ENCODE measurements around the gene SH2D1B. TPM values are rescaled to one million over a fixed set of nuclear protein-coding genes. Genes with fewer than 3 reads are reported as not detected.

Gene SH2D1B
- total and polyA plus RNA-seq, 9 of the 15 experiments (the other 6 are each of a cell fraction or from before 2014, with no cell fraction given): 5.6 to 19.6 (median 9.7) TPM

GRCh38 chr1:162389971-162390370 lies 22.0 kb downstream of the SH2D1B start (continued):
- TF ChIP-seq BCLAF1 (IDR thresholded peaks at IDR 0.05; ENCODE audit: borderline replicate concordance in 1 of 2, control insufficient read depth in 1 of 2, low read depth in 2 of 2, low read length in 1 of 2) (no peak), ZEB2 (IDR thresholded peaks at IDR 0.05) (peak; percentile 37; the same call in 1 of the 2 replicates), CBFA2T3 (IDR thresholded peaks at IDR 0.05) (peak; percentile 44), CXXC5 (CRISPR knock-in tag; IDR thresholded peaks at IDR 0.05) (peak; percentile 75), EP300 (IDR thresholded peaks at IDR 0.05; ENCODE audit: low read length) (peak; percentile 7; the same call in 1 of the 2 replicates), E4F1 (CRISPR knock-in tag; IDR thresholded peaks at IDR 0.05; ENCODE audit: borderline replicate concordance) (no peak), SUPT5H (IDR thresholded peaks at IDR 0.05) (no peak), MNT (conservative IDR thresholded peaks at IDR 0.05) (peak in 1 of 2 experiments; percentile 30; a peak in 1 of 4 replicates), CBFB (CRISPR knock-in tag; IDR thresholded peaks at IDR 0.05) (0 out of 2 replicates have a peak, but pooled peaks have one; percentile 19), ZNF655 (CRISPR knock-in tag; IDR thresholded peaks at IDR 0.05) (no peak), L3MBTL2 (IDR thresholded peaks at IDR 0.05) (peak; percentile 79), RAD21 (CRISPR knock-in tag; conservative IDR thresholded peaks at IDR 0.05 in 1 of 2, IDR thresholded peaks at IDR 0.05 in 1 of 2) (peak in 1 of 2 experiments; percentile 13; a peak in 1 of 4 replicates), ESRRB (CRISPR knock-in tag; IDR thresholded peaks at IDR 0.05; ENCODE audit: borderline replicate concordance) (no peak), TOE1 (IDR thresholded peaks at IDR 0.05; ENCODE audit: borderline replicate concordance) (no peak), TOE1 (CRISPR knock-in tag; IDR thresholded peaks at IDR 0.05; ENCODE audit: borderline replicate concordance, low read depth) (no peak), RBFOX2 (IDR thresholded peaks at IDR 0.05; ENCODE audit: low read depth, low read length) (0 out of 2 replicates have a peak, but pooled peaks have one; percentile 35), TEAD4 (IDR thresholded peaks at IDR 0.05; ENCODE audit: low read length) (peak; percentile 44; the same call in 1 of the 2 replicates), TEAD4 (CRISPR knock-in tag; IDR thresholded peaks at IDR 0.05; ENCODE audit: borderline replicate concordance) (no peak), MECOM (CRISPR knock-in tag; IDR thresholded peaks at IDR 0.05) (0 out of 2 replicates have a peak, but pooled peaks have one; percentile 26)
